Adrenal gland (tissue), 5 donors: Measurements from ENCODE around the gene TECRL.

Source experiments
- CTCF ChIP-seq, 6 experiments: fragments of 450-650 bp in 4 of 6; fragments of 200-600 bp in 2 of 6; sonication (generic) in 1 of 6; IDR thresholded peaks; 1 replicate in 5 of 6; 2 replicates in 1 of 6; pipeline versions ENCODE4 v1.5.1 to v1.8.0; 2016 to 2021; ENCODE audit warnings: antibody characterized with exemption in 6 of 6, mild to moderate bottlenecking in 2 of 6, moderate library complexity in 1 of 6
- POLR2A ChIP-seq, 2 donors: fragments of 450-650 bp; IDR thresholded peaks; one replicate each; pipeline ENCODE4 v1.6.1; 2017; ENCODE audit warnings: antibody characterized with exemption in 2 of 2, mild to moderate bottlenecking in 2 of 2, moderate library complexity in 1 of 2
- donor health status: DM: no; HTN: no; CAD: no.

DNA sequence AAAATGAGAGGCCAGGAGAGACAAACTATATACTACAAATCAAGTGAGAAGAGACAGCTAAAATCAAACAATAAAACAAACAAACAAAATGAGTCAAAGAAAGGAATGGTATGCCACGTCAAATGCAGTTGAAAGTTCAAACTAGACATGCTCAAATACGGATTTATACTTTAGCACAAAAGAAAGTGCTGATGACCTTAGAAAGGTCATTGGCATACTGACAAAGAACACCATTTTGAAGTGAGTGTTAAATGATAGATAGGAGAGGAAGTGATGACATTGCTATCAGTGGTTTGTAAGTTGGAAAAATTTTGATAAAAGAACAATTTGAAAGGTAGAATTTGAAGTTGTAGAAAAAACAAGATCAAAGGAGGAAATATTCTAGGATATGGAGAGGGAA, 55.3 kb downstream of the TECRL start:
- no peak for TF ChIP-seq CTCF (IDR thresholded peaks at IDR 0.05)
- TF ChIP-seq POLR2A (IDR thresholded peaks at IDR 0.05) = no peak
